Measurements from ENCODE around the gene IPO4. TPM values are rescaled to one million over a fixed set of nuclear protein-coding genes. Genes with fewer than 3 reads are reported as not detected.

The IPO4 gene, protein sequence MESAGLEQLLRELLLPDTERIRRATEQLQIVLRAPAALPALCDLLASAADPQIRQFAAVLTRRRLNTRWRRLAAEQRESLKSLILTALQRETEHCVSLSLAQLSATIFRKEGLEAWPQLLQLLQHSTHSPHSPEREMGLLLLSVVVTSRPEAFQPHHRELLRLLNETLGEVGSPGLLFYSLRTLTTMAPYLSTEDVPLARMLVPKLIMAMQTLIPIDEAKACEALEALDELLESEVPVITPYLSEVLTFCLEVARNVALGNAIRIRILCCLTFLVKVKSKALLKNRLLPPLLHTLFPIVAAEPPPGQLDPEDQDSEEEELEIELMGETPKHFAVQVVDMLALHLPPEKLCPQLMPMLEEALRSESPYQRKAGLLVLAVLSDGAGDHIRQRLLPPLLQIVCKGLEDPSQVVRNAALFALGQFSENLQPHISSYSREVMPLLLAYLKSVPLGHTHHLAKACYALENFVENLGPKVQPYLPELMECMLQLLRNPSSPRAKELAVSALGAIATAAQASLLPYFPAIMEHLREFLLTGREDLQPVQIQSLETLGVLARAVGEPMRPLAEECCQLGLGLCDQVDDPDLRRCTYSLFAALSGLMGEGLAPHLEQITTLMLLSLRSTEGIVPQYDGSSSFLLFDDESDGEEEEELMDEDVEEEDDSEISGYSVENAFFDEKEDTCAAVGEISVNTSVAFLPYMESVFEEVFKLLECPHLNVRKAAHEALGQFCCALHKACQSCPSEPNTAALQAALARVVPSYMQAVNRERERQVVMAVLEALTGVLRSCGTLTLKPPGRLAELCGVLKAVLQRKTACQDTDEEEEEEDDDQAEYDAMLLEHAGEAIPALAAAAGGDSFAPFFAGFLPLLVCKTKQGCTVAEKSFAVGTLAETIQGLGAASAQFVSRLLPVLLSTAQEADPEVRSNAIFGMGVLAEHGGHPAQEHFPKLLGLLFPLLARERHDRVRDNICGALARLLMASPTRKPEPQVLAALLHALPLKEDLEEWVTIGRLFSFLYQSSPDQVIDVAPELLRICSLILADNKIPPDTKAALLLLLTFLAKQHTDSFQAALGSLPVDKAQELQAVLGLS
- 10 to 100 TPM; 34.0 to 78.7 TPM for total RNA-seq

- H3K4me1 Mint-ChIP-seq = peaks cover 25% of the 10 kb centered on the region
- H3K36me3 Mint-ChIP-seq (ENCODE audit: low read depth) = peaks cover 61% of the 10 kb centered on the region
- peak within 1 kb of the TSS; percentile 77 for H3K27ac Mint-ChIP-seq
- H3K4me3 Mint-ChIP-seq = peak within 1 kb of the TSS; percentile 84
- H3K27me3 Mint-ChIP-seq = no peaks in the 10 kb centered on the region
- ATAC-seq (replicated peaks) = peak; percentile 98
- no peaks in the 10 kb centered on the region for H3K9me3 Mint-ChIP-seq
Observed at GRCh38 chr14:24188251-24189058, at the start of gene IPO4. Gene IPO4, minus strand, starts transcription at chr14:24188816. Its CDS starts 29 bp downstream, at chr14:24188787.

DNA sequence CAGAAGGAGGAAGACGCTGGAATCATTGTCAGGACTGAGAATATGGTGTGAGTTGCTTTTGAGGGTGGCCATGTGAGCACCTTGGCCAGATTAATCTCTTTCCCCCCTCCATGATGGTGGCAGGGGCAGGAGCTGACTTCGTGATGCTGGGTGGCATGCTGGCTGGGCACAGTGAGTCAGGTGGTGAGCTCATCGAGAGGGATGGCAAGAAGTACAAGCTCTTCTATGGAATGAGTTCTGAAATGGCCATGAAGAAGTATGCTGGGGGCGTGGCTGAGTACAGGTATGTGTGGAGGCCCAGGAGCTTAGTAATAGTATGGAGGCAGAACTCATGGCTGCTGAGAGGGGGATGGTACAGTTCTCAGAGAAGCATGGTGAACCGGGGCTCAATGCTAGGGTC is 49.5 kb upstream of the IPO4 start:
- H3K27ac Mint-ChIP-seq = peak overlapping the region; percentile 61
- peaks cover 89% of the 10 kb centered on the region for H3K36me3 Mint-ChIP-seq (ENCODE audit: low read depth)
- H3K4me3 Mint-ChIP-seq = peak overlapping the region; percentile 83
- H3K27me3 Mint-ChIP-seq = no peaks in the 10 kb centered on the region
- H3K4me1 Mint-ChIP-seq = peaks cover 59% of the 10 kb centered on the region
- no peaks in the 10 kb centered on the region for H3K9me3 Mint-ChIP-seq
- no peak for ATAC-seq (replicated peaks)

- Mint-ChIP-seq H3K27ac (peak overlapping the region; percentile 61), H3K4me3 (peak overlapping the region; percentile 83), H3K4me1 (peaks cover 59% of the 10 kb centered on the region), H3K36me3 (ENCODE audit: low read depth) (peaks cover 92% of the 10 kb centered on the region), H3K27me3 (no peaks in the 10 kb centered on the region), H3K9me3 (no peaks in the 10 kb centered on the region)
- no peak for ATAC-seq (replicated peaks)
Observed at GRCh38 chr14:24237463-24237955, 48.9 kb upstream of the IPO4 start.

DNA sequence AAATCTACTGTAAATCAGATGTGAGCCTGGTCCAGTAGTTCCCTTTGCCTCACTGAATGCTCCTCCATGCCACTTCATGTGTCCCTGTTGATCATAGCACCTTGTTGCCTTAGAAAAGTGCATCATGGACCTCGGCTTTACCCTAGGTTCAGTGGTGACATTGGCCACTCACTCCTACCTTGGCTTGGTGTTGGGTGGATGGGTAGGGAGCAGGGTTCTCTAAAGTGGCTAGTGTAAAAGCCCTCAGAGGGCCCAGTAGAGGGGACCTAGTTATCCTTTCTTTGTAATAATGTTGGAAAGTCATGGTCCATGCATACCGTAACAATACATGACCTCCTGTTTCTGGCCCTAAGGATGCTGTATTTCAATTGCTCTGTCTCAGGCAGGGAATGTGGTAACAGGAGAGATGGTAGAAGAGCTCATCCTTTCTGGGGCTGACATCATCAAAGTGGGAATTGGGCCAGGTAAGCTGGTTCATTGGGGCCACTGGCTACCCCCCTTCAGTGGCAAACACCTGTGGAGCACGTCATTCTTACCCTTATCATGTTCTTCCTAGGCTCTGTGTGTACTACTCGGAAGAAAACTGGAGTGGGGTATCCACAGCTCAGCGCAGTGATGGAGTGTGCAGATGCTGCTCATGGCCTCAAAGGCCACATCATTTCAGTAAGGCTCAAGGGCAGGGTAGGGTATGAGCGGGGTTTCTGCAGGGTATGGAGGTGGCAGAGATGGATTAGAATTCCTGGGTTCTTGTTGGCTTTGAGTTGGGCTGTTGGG is 48.3 kb upstream of the IPO4 start:
- ATAC-seq (replicated peaks) = no peak
- Mint-ChIP-seq H3K27ac (peak overlapping the region; percentile 61), H3K9me3 (no peaks in the 10 kb centered on the region), H3K27me3 (no peaks in the 10 kb centered on the region), H3K4me3 (no peak overlapping the region), H3K36me3 (ENCODE audit: low read depth) (peaks cover 88% of the 10 kb centered on the region), H3K4me1 (peaks cover 59% of the 10 kb centered on the region)

GRCh38 chr14:24235804-24236688 is 47.4 kb upstream of the IPO4 start:
- peaks cover 85% of the 10 kb centered on the region for H3K36me3 Mint-ChIP-seq (ENCODE audit: low read depth)
- peak overlapping the region; percentile 15 for H3K4me3 Mint-ChIP-seq
- no peaks in the 10 kb centered on the region for H3K9me3 Mint-ChIP-seq
- no peaks in the 10 kb centered on the region for H3K27me3 Mint-ChIP-seq
- peaks cover 59% of the 10 kb centered on the region for H3K4me1 Mint-ChIP-seq
- peak overlapping the region; percentile 62 for H3K27ac Mint-ChIP-seq
- no peak for ATAC-seq (replicated peaks)

DNA sequence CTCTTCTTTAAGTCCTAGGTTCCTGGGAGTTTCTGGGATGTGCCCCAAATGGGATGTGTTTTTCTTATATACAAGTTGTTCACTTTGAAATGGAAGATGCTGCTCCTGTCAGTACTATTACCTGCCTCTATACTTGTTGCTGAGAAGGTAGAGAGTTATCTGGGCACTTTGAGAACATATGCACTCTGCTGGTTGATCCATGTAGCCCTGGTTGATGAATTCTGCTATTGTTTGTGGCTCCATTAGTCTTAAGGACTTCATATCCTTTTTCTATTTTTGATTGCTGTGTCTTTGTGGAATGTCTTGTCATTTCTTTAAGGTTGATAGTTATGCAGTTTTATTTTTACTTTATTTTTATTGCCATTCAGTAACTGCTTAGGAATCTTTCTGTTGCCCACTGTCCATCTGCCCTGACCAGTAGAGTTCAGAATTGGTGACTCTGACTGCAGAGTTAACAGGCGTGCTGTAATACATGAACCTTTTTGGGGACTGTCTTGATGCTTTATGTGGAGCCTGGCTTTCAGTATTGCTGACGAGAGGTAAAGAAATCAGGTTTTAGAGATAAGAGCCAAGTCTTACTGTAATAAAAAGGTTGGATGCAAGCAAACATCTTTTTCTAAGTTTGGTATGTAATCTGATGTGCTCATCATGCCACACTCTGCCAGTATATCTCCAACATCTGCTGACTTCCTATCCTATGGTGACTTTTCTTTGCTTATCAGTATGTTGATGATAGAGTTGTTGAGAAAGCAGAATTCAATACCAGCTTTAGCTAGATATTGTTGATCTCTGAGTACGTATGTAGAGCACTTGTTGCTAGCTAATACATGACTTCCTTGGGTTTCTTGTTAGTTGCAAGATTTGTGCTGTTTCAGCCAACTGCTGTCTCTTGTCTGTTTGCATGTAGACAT is 45.7 kb upstream of the IPO4 start:
- Mint-ChIP-seq H3K4me3 (peak overlapping the region; percentile 84), H3K36me3 (ENCODE audit: low read depth) (peaks cover 73% of the 10 kb centered on the region), H3K4me1 (peaks cover 44% of the 10 kb centered on the region), H3K27ac (peak overlapping the region; percentile 85), H3K9me3 (no peaks in the 10 kb centered on the region), H3K27me3 (no peaks in the 10 kb centered on the region)
- no peak for ATAC-seq (replicated peaks)

DNA sequence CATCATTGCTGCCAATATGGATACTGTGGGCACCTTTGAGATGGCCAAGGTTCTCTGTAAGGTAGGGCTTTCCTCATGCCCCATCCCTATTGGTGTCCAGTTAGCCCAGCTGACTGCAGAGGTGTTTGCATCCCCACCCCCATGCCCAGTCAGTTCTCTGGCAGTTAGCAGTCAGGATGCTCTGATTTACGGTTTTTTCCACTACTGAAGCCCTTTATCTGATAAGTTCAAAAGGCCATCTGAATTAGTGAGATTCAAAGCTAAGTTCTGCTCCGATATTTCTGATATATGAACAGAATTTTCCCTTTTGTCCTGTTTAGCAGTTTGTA is 44.9 kb upstream of the IPO4 start:
- Mint-ChIP-seq H3K4me1 (peaks cover 36% of the 10 kb centered on the region), H3K27me3 (no peaks in the 10 kb centered on the region), H3K4me3 (peak overlapping the region; percentile 84), H3K27ac (peak overlapping the region; percentile 85), H3K36me3 (ENCODE audit: low read depth) (peaks cover 71% of the 10 kb centered on the region), H3K9me3 (no peaks in the 10 kb centered on the region)
- no peak for ATAC-seq (replicated peaks)

DNA sequence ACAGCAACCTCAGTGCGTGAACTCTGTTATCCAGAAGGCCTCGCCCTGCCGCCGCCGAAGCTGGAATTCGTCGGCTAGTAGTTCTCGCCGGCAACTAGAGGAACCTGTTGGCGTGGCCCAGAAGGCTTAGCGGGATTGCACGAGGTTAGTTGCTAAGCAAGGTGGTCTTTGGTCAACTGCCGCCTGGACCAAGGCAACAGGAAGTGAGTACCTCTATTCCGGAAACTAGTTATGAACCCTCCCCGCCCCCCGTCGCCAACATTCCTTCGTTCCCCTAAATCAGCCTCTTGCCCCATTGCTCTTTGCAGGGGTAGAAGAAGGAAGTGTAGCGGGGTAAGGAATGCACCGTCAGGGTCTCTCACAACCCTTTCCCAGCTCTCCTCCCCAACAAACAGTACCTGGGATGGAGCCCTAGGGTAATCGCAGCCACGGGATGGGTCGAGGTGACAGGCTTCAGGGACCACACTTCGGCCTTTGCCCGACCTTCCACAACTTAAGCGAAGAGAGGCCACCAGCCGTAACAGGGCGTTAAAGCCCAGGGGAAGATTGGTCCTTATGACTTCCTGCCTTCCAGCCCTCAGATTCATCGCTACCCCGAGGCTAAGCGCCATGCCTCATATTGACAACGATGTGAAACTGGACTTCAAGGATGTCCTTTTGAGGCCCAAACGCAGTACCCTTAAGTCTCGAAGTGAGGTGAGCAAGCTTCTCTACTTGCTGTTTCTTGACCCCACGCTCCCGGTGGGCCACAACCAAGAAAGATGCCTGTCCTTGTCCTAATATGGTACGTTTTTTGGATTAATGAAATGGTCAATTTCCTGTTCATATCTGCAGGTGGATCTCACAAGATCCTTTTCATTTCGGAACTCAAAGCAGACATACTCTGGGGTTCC is 44.3 kb upstream of the IPO4 start, which contains the start of gene GMPR2:
TSS of gene GMPR2 (plus strand) at position 285 of the 893 bp plus-strand sequence. CDS start at position 610, 325 bp downstream.
- H3K4me3 Mint-ChIP-seq = peak within 1 kb of the TSS; percentile 84
- H3K27ac Mint-ChIP-seq = peak within 1 kb of the TSS; percentile 85
- H3K4me1 Mint-ChIP-seq = peaks cover 32% of the 10 kb centered on the region
- no peaks in the 10 kb centered on the region for H3K27me3 Mint-ChIP-seq
- H3K9me3 Mint-ChIP-seq = no peaks in the 10 kb centered on the region
- H3K36me3 Mint-ChIP-seq (ENCODE audit: low read depth) = peaks cover 69% of the 10 kb centered on the region
- peak; percentile 62 for ATAC-seq (replicated peaks)

GRCh38 chr14:24232121-24232644 is 43.6 kb upstream of the IPO4 start, which contains the start of gene NEDD8:
Gene NEDD8, minus strand, starts transcription at chr14:24232367. Its CDS starts 100 bp downstream, at chr14:24232267.
- Mint-ChIP-seq H3K4me1 (peaks cover 28% of the 10 kb centered on the region), H3K27me3 (no peaks in the 10 kb centered on the region), H3K9me3 (no peaks in the 10 kb centered on the region)

GRCh38 chr14:24231263-24232120 is 42.9 kb upstream of the IPO4 start:
- Mint-ChIP-seq H3K4me3 (peak overlapping the region; percentile 84), H3K9me3 (no peaks in the 10 kb centered on the region), H3K36me3 (ENCODE audit: low read depth) (peaks cover 68% of the 10 kb centered on the region), H3K4me1 (peaks cover 29% of the 10 kb centered on the region), H3K27me3 (no peaks in the 10 kb centered on the region), H3K27ac (peak overlapping the region; percentile 85)
- ATAC-seq (replicated peaks) = no peak

More at GRCh38 chr14:24232121-24232644, 43.6 kb upstream of the IPO4 start, which contains the start of gene NEDD8:
- Mint-ChIP-seq H3K27ac (peak within 1 kb of the TSS; percentile 85), H3K4me3 (peak within 1 kb of the TSS; percentile 84), H3K36me3 (ENCODE audit: low read depth) (peaks cover 68% of the 10 kb centered on the region)
- peak; percentile 88 for ATAC-seq (replicated peaks)

All from activated T-helper 17 cell treated with anti-CD3 and anti-CD28 coated beads, Interleukin-2, amount 50 U/mL, for 72 hours (primary cell).